Measurements from ENCODE around the gene CLASP1. TPM values are rescaled to one million over a fixed set of nuclear protein-coding genes. Genes with fewer than 3 reads are reported as not detected.
"Not testable (repeated sequence)": the region's sequence is repeated elsewhere in the genome, so short reads cannot be mapped to it uniquely, and the experiment has no call there.

CLASP1 gene
- total RNA-seq, 4 donors from 2014 or later, result 28.9 to 58.0 (median 41.9) TPM

- H3K36me3 ChIP-seq, result peaks cover 0 to 16% (median 0%) of the 10 kb centered on the region in 3 donors
- peaks cover 0 to 10% (median 4%) of the 10 kb centered on the region in 3 donors for H3K9me3 ChIP-seq
- H3K27ac ChIP-seq, result no peak overlapping the region
- no peak overlapping the region for H3K4me3 ChIP-seq
- WGBS, 2 donors, result 66 to 67% methylated on average over 1 of the region's 1 CpG
- TF ChIP-seq CTCF (IDR thresholded peaks at IDR 0.05), result no peak
- no peak for TF ChIP-seq POLR2A (IDR thresholded peaks at IDR 0.05)
- H3K27me3 ChIP-seq, result no peaks in the 10 kb centered on the region
- intact Hi-C loops (cut with DNase I), result no loop called here
- H3K4me1 ChIP-seq, result peaks cover 0 to 21% (median 0%) of the 10 kb centered on the region in 3 donors
- DNase-seq, result no peak
These were observed 37.2 kb downstream of the CLASP1 start for GRCh38 chr2:121611730-121612705.

GRCh38 chr2:121611048-121611649 lies 38.1 kb downstream of the CLASP1 start:
- intact Hi-C loops (cut with DNase I); H3K9me3 ChIP-seq; H3K27ac ChIP-seq; DNase-seq; H3K27me3 ChIP-seq; H3K4me3 ChIP-seq: not testable (repeated sequence)
- 63 to 67% methylated on average over 2 of the region's 2 CpGs for WGBS, 2 donors
- Histone ChIP-seq H3K36me3 (peaks cover 0 to 21% (median 0%) of the 10 kb centered on the region in 3 donors), H3K4me1 (peaks cover 0 to 30% (median 0%) of the 10 kb centered on the region in 3 donors)

GRCh38 chr2:121610487-121610874 lies 38.8 kb downstream of the CLASP1 start:
- H3K27me3 ChIP-seq; H3K4me3 ChIP-seq; H3K27ac ChIP-seq; H3K9me3 ChIP-seq; intact Hi-C loops (cut with DNase I); DNase-seq: not testable (repeated sequence)
- Histone ChIP-seq H3K4me1 (peaks cover 0 to 35% (median 0%) of the 10 kb centered on the region in 3 donors), H3K36me3 (peaks cover 0 to 25% (median 0%) of the 10 kb centered on the region in 3 donors)

- intact Hi-C loops (cut with DNase I), result no loop called here
- Histone ChIP-seq H3K4me1 (peaks cover 0 to 40% (median 0%) of the 10 kb centered on the region in 3 donors), H3K27me3 (no peaks in the 10 kb centered on the region), H3K36me3 (peaks cover 0 to 28% (median 0%) of the 10 kb centered on the region in 3 donors), H3K27ac (no peak overlapping the region), H3K4me3 (no peak overlapping the region), H3K9me3 (peaks cover 0 to 10% (median 4%) of the 10 kb centered on the region in 3 donors)
- no peak for DNase-seq
- TF ChIP-seq POLR2A (IDR thresholded peaks at IDR 0.05), result no peak
- no peak for TF ChIP-seq CTCF (IDR thresholded peaks at IDR 0.05)
- WGBS, 2 donors, result 53 to 56% methylated on average over 3 of the region's 3 CpGs
These were observed 40.3 kb downstream of the CLASP1 start for GRCh38 chr2:121608967-121609366.

GRCh38 chr2:121608367-121608766 lies 40.9 kb downstream of the CLASP1 start:
- no peaks in the 10 kb centered on the region for H3K27me3 ChIP-seq
- H3K9me3 ChIP-seq, result peaks cover 0 to 10% (median 4%) of the 10 kb centered on the region in 3 donors
- no peak overlapping the region for H3K27ac ChIP-seq
- no peak for DNase-seq
- 78 to 85% methylated on average over 4 of the region's 4 CpGs for WGBS, 2 donors
- H3K4me3 ChIP-seq, result no peak overlapping the region
- no peak for TF ChIP-seq CTCF (IDR thresholded peaks at IDR 0.05)
- no peak for TF ChIP-seq POLR2A (IDR thresholded peaks at IDR 0.05)
- peaks cover 0 to 36% (median 0%) of the 10 kb centered on the region in 3 donors for H3K4me1 ChIP-seq
- H3K36me3 ChIP-seq, result peaks cover 0 to 25% (median 0%) of the 10 kb centered on the region in 3 donors
- intact Hi-C loops (cut with DNase I), result no loop called here
